Measurements from ENCODE around the gene PHYH.
"Not testable (repeated sequence)": the region's sequence is repeated elsewhere in the genome, so short reads cannot be mapped to it uniquely, and the experiment has no call there.

DNA sequence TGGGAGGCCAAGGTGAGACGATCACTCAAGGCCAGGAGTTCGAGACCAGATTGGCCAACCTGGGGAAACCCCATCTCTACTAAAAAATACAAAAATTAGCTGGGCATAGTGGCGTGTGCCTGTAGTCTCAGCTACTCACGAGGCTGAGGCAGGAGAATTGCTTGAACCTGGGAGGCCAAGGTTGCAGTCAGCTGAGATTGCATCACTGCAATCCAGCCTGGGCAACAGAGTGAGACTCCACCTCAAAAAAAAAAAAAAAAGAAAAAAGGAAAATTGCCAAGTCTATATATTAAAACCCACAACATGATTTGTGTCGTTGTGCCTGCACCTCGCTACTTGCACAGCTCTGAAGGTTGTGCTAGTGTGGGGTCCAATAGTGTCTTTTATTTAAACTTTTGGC is 17.5 kb downstream of the PHYH start:
- not testable (repeated sequence) for TF ChIP-seq CTCF, POLR2A (IDR thresholded peaks at IDR 0.05)

Measured in esophagus squamous epithelium (tissue), 4 donors.